ENCODE measurements around the gene ERBB2. TPM values are rescaled to one million over a fixed set of nuclear protein-coding genes. Genes with fewer than 3 reads are reported as not detected.

Gene ERBB2
- total and polyA plus RNA-seq, 2 of the 13 experiments (the other 11 are each of a cell fraction or from before 2014, with no cell fraction given), result 57.7 to 64.1 TPM

DNA sequence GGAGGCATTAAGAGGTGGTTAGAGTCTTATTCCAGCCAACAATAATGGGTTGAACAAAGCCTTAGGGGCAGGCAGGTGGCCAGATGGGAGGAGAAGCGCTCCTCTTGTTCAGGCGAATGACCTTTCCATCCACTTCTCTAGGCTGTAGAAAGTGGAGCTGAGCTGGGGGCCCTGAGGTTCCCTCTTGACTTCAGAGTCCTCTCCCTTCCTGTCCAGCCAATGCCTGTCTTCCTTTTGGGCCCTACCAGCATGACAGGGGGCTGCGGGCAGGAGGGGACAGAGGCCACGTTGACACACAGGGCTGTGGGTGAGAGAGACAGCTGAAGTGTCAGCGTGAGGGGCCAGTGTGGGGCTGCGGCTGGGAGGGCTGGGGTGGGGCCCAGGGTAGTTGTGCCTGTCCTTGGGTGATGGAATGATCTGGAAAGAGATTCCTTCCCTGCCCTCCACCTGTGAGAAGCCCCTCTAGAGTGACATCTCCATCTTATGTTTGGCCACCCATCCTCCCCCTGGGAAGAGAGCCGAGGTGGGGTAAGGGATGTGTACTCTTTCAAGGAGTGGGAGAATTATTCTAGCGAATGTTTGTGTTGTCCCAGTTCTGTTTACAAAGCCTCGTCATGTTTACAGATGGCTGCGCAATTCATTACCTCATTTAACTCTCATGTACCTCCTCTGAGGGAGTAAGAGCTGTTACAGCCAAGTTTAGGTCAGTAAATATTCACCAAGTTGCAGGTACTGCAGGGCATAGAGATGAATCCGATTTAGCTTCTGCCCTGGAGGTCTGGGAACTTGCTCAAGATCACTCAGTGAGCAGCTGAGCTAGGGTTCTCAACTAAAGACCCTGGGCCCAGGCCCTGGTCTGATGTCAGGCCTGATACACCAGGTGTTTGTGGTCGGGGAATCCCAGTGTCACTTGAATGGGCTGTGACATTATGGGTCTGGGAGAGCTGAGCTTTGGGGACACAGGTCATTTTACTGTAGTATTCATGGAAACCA, 3.3 kb downstream of the ERBB2 start (continued):
- TF ChIP-seq, protein P1, sequence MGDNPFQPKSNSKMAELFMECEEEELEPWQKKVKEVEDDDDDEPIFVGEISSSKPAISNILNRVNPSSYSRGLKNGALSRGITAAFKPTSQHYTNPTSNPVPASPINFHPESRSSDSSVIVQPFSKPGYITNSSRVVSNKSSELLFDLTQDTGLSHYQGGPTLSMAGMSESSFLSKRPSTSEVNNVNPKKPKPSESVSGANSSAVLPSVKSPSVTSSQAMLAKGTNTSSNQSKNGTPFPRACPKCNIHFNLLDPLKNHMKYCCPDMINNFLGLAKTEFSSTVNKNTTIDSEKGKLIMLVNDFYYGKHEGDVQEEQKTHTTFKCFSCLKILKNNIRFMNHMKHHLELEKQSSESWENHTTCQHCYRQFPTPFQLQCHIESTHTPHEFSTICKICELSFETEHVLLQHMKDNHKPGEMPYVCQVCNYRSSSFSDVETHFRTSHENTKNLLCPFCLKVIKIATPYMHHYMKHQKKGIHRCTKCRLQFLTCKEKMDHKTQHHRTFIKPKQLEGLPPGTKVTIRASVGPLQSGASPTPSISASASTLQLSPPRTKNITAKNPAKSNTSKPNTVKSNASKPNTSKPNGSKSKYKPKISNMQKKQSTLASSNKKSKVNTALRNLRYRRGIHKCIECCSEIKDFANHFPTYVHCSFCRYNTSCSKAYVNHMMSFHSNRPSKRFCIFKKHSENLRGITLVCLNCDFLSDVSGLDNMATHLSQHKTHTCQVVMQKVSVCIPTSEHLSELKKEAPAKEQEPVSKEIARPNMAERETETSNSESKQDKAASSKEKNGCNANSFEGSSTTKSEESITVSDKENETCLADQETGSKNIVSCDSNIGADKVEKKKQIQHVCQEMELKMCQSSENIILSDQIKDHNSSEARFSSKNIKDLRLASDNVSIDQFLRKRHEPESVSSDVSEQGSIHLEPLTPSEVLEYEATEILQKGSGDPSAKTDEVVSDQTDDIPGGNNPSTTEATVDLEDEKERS (CRISPR knock-in tag; IDR thresholded peaks at IDR 0.05), result peak; percentile 75
- TF ChIP-seq JUN (CRISPR knock-in tag; IDR thresholded peaks at IDR 0.05) (no peak; the same call in 1 of the 2 replicates), ZBTB20 (CRISPR knock-in tag; IDR thresholded peaks at IDR 0.05; ENCODE audit: borderline replicate concordance, low read depth) (no peak; the same call in 1 of the 2 replicates), ATM (IDR thresholded peaks at IDR 0.05; ENCODE audit: borderline replicate concordance) (no peak), NR2F1 (CRISPR knock-in tag; IDR thresholded peaks at IDR 0.05) (peak in 1 of 2 experiments; percentile 61; a peak in 1 of 4 replicates), HIVEP1 (CRISPR knock-in tag; IDR thresholded peaks at IDR 0.05) (no peak; the same call in none of the 2 replicates), PLRG1 (conservative IDR thresholded peaks at IDR 0.05) (no peak), ZNF703 (CRISPR knock-in tag; IDR thresholded peaks at IDR 0.05; ENCODE audit: borderline replicate concordance) (no peak), ZNF749 (CRISPR knock-in tag; IDR thresholded peaks at IDR 0.05; ENCODE audit: borderline replicate concordance) (no peak), ZFP82 (CRISPR knock-in tag; IDR thresholded peaks at IDR 0.05; ENCODE audit: borderline replicate concordance) (no peak), ZNF17 (CRISPR knock-in tag; IDR thresholded peaks at IDR 0.05) (no peak), ZNF256 (CRISPR knock-in tag; conservative IDR thresholded peaks at IDR 0.05) (no peak), HNRNPUL1 (IDR thresholded peaks at IDR 0.05; ENCODE audit: low read depth, low read length) (no peak), HOXA3 (CRISPR knock-in tag; IDR thresholded peaks at IDR 0.05) (peak; percentile 43; the same call in 1 of the 2 replicates), ZNF879 (CRISPR knock-in tag; IDR thresholded peaks at IDR 0.05) (no peak), ZNF782 (CRISPR knock-in tag; IDR thresholded peaks at IDR 0.05; ENCODE audit: borderline replicate concordance) (peak; percentile 46; the same call in 1 of the 2 replicates), POGZ (CRISPR knock-in tag; IDR thresholded peaks at IDR 0.05) (no peak)
- TF ChIP-seq, protein P2, sequence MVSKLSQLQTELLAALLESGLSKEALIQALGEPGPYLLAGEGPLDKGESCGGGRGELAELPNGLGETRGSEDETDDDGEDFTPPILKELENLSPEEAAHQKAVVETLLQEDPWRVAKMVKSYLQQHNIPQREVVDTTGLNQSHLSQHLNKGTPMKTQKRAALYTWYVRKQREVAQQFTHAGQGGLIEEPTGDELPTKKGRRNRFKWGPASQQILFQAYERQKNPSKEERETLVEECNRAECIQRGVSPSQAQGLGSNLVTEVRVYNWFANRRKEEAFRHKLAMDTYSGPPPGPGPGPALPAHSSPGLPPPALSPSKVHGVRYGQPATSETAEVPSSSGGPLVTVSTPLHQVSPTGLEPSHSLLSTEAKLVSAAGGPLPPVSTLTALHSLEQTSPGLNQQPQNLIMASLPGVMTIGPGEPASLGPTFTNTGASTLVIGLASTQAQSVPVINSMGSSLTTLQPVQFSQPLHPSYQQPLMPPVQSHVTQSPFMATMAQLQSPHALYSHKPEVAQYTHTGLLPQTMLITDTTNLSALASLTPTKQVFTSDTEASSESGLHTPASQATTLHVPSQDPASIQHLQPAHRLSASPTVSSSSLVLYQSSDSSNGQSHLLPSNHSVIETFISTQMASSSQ (IDR thresholded peaks at IDR 0.05; ENCODE audit: low read depth), result peak; percentile 29; the same call in 1 of the 2 replicates
- TF ChIP-seq, protein P2 (CRISPR knock-in tag; IDR thresholded peaks at IDR 0.05; ENCODE audit: borderline replicate concordance), result peak; percentile 62; the same call in 1 of the 2 replicates
